SIG-M5 treated with dmso at 0.1 percent for 504 hours (cell line): ENCODE data around the gene PDE7B.
A peak's percentile ranks its signal among the peaks of the same experiment; 100 is the strongest.
"Not testable (repeated sequence)": the region's sequence is repeated elsewhere in the genome, so short reads cannot be mapped to it uniquely, and the experiment has no call there.

Experiments used
- DNase-seq: peaks from one replicate; lab custom pipeline; 2025; ENCODE audit not compliant: unreplicated experiment; lab: John Stamatoyannopoulos, UW

PDE7B gene

DNA sequence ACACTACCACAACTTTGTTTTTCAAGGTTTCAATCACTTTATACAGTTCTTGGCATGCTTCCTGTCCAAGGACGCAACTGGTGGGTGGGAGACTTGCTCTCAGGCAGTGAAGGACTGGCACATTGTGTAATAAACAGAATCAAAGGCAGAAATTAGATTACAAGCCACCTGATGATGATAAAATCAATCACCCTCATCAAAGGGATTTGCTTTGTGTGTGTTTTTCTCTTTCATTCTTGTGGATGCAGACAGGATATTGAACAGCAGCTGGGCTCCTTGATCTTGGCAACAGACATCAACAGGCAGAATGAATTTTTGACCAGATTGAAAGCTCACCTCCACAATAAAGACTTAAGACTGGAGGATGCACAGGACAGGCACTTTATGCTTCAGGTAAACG is 327.2 kb downstream of the PDE7B start:
- no peak for DNase-seq

DNA sequence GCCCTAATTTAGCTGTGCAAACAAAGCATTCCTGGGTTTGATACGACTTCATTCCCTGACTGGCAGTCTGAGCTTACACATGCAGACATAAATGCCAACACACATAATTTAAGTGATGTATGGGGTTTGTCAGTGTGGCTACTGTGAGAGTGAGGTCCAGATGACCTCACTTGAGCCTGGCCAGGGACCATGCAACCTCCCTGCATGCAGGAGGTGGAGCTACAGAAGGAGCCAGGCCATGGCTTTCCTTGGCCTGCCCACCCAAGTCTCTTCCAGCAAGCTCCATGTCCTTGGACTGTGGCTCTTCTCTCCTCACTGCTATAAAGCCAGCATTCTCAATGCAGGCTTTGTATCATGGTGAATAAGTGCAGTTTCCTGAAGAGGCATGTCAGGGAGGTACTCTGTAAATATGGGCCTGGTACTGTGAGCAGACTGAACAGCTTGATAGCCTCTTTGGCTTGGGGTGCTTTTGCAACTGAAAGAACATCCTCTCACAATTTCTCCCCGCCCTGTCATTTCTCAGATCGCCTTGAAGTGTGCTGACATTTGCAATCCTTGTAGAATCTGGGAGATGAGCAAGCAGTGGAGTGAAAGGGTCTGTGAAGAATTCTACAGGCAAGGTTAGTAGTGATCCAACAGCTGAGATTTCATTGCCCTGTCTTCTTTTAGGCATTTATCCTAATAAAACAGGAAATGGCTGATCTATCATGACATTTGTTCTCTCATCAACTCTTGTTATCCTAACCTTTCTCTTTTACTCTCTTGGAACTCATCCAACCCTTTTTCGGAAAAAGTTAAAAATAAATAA is 329.4 kb downstream of the PDE7B start:
- no peak for DNase-seq

GRCh38 chr6:136181512-136181833 is 330.0 kb downstream of the PDE7B start:
- DNase-seq = no peak

DNA sequence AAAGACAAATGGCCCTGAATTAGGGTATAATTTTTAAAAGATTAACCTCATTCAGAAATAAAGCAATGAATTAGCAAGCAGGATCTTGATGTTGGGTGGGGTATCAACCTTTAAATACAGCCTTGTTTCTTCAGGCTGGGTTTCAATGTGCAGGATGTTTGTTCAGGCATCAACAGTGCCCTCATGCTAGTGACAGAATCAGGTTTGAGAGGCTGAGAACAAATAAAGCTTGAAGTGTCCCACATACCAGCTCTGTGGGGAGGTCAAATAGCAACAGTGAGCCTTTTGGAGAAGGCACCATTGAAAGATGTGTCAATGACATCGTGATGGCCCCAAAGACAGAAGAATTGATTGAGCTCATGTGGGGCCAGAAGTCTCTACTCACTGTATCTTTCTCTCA is 330.4 kb downstream of the PDE7B start:
- DNase-seq = no peak

- DNase-seq = peak; percentile 63
These were observed 333.2 kb downstream of the PDE7B start for GRCh38 chr6:136184738-136185137.

GRCh38 chr6:136186363-136186762 is 334.9 kb downstream of the PDE7B start:
- no peak for DNase-seq

GRCh38 chr6:136188486-136188885 is 337.0 kb downstream of the PDE7B start:
- DNase-seq = no peak

- DNase-seq = no peak
These were observed 337.6 kb downstream of the PDE7B start for GRCh38 chr6:136189104-136189503.

GRCh38 chr6:136191606-136192312 is 340.3 kb downstream of the PDE7B start:
- DNase-seq = no peak

- no peak for DNase-seq
These were observed 341.4 kb downstream of the PDE7B start for GRCh38 chr6:136192902-136193301.

- no peak for DNase-seq
These were observed 350.2 kb downstream of the PDE7B start for GRCh38 chr6:136201732-136202131.

DNA sequence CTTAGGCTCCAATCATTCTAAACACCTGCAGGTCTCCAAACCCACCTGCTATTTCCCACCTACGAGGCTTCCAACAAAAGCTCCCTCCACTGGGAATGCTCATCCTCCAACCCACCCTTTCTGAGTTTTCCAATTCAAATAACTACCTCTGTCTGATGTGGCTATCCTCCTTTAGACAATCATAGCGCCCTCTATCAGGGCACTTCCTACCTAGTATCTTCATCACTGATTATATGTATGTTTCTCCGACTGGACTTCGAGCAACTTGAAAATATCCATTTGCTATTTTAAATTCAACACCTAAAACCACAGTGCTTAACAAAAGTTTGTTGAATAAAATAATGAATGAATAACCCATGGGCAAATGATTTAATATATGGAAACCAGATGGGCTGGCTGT is 357.3 kb downstream of the PDE7B start:
- no peak for DNase-seq

DNA sequence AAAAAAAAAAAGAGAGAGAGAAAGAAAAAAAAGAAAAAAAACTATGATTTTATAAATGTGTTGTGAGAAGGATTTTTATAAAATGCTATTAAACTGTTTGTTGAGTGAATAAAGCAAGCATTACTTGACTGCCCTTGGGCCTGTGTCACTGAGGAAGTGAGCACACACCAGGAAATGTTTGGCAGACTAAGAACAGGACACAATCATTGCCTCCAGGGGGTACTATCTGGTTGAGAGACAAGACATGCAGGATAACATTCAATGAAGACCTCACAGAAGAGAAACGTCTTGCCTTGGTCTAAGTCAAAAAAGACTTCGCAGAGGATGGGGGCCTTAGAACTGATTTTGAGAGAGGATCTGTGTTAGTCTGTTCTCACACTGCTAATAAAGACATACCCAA is 358.0 kb downstream of the PDE7B start:
- no peak for DNase-seq

DNA sequence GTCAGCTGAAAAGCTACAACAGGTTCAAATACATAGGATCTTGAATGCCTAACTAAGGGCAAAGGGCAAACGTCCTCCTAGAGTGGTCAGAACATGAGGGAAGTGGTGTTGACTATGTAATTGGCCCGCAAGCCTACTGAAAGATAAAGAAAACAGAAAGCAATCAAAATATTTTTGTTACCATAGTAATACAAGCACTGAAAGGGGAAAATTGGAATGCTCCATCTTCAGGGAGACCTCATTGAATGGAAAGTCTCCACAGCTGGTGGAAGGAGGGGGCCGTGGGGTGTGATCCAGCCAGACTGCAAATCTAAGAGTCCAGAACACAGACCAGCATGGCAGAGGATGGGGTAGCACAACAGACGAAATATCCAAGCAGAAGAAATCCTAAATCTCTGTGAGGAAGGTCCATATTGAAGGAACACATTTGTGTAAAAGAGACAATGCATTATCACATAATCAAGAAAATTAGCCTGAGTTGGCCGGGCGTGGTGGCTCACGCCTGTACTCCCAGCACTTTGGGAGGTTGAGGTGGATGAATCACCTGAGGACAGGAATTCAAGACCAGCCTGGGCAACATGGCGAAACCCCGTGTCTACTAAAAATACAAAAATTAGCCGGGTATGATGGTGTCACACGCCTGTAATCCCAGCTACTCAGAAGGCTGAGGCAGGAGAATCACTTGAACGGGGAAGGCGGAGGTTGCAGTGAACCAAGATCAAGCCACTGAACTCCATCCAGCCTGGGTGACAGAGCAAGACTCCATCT is 359.1 kb downstream of the PDE7B start:
- DNase-seq = no peak

- DNase-seq = no peak
These were observed 361.1 kb downstream of the PDE7B start for GRCh38 chr6:136212608-136213007.

- no peak for DNase-seq
These were observed 361.6 kb downstream of the PDE7B start for GRCh38 chr6:136213012-136213539.

DNA sequence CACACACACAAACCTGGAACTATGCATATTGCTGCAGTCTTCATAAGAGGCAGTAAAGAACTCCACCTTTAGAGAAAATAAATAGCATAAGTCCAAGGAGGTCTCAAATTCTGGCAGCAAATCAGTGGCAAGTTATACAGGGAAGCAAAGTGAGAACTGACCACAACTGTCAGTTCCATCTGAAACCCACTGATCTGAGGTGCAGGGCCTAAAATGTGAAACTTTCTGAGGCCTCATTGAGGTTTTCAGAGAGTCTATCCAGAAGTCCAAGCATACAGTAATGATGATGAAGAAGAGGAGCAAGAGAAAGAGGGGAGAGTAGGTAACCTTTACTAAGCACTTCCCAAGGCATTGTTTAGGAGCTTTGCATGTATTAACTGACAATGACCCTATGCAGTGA is 362.4 kb downstream of the PDE7B start:
- no peak for DNase-seq

- no peak for DNase-seq
These were observed 365.3 kb downstream of the PDE7B start for GRCh38 chr6:136216503-136217401.

DNA sequence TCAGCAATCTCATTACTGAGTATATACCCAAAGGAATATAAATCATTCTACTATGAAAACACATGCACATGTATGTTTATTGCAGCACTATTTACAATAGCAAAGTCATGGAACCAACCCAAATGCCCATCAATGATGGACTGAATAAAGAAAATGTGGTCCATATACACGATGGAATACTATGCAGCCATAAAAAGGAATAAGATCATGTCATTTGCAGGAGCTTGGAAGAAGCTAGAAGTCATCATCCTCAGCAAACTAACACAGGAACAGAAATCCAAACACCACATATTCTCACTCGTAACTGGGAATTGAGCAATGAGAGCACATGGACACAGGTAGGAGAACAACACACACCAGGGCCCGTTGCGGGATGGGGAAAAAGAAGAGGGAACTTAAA is 373.5 kb downstream of the PDE7B start:
- DNase-seq = not testable (repeated sequence)

DNA sequence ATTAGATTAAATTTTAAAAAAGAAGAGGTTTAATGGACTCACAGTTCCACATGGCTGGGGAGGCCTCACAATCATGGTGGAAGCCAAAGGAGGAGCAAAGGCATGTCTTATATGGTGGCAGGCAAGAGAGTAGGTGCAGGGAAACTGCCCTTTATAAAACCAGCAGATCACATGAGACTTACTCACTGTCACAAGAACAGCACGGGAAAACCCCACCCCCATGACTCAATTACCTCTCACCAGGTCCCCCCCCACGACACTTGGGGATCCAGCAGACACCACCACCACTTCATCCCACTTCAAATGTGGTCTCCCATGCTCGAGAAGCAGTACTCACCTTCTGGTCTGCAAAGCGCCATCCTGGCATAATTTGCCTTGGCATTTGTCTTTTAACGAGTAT is 374.0 kb downstream of the PDE7B start:
- DNase-seq = no peak
